Common myeloid progenitor, CD34-positive (primary cell): Measurements from ENCODE around the gene NFAM1.

ENCODE experiments used
- CTCF ChIA-PET: fragments of 350-600 bp; sonication (Branson Sonifier 250); formaldehyde crosslinking; loops from one replicate; lab custom pipeline; 2021; ENCODE audit warnings: antibody characterized with exemption; lab: Charles Lee
- POLR2A ChIA-PET: fragments of 350-600 bp; sonication (Branson Sonifier 250); formaldehyde crosslinking; loops from one replicate; lab custom pipeline; 2021; ENCODE audit warnings: antibody characterized with exemption; lab: Charles Lee
- DNase-seq, 3 donors: peaks; one replicate each; pipeline versions ENCODE4 v3.0.0 to v3.0.0-alpha.2; 2013
- H3K27ac ChIP-seq, 2 experiments: 1 replicate in 1 of 2; 2 replicates in 1 of 2; pipeline ENCODE4 v1.7.0; 2013; ENCODE audit warnings: inconsistent platforms in 2 of 2, low read length in 2 of 2, mild to moderate bottlenecking in 2 of 2, low read depth in 1 of 2, moderate library complexity in 1 of 2; ENCODE audit not compliant: severe bottlenecking in 2 of 2, insufficient read depth in 1 of 2, poor library complexity in 1 of 2
- H3K27me3 ChIP-seq, 5 experiments: replicated peaks in 2 of 5; 1 replicate in 3 of 5; 2 replicates in 2 of 5; pipeline versions ENCODE4 v1.6.1 to v1.7.0; 2013; ENCODE audit warnings: low read length in 4 of 5, mild to moderate bottlenecking in 2 of 5, moderate library complexity in 2 of 5, inconsistent platforms in 1 of 5; ENCODE audit not compliant: insufficient read depth in 5 of 5, control insufficient read depth in 4 of 5
- H3K36me3 ChIP-seq, 4 experiments: 1 replicate in 2 of 4; 2 replicates in 2 of 4; pipeline versions ENCODE4 v1.6.1 to v1.7.0; 2013; ENCODE audit warnings: low read length in 3 of 4, control low read depth in 1 of 4, mild to moderate bottlenecking in 1 of 4; ENCODE audit not compliant: control insufficient read depth in 4 of 4, insufficient read depth in 4 of 4
- H3K4me1 ChIP-seq, 4 experiments: 1 replicate in 3 of 4; 2 replicates in 1 of 4; pipeline versions ENCODE4 v1.6.1 to v1.7.1; 2013; ENCODE audit warnings: low read length in 3 of 4, mild to moderate bottlenecking in 3 of 4, control low read depth in 1 of 4, inconsistent platforms in 1 of 4, moderate library complexity in 1 of 4; ENCODE audit not compliant: control insufficient read depth in 4 of 4, insufficient read depth in 4 of 4; ENCODE audit errors: control extremely low read depth in 1 of 4
- H3K4me3 ChIP-seq, 7 experiments: 1 replicate in 4 of 7; 2 replicates in 3 of 7; pipeline versions ENCODE4 v1.5.1 to v1.7.0; 2013; ENCODE audit warnings: mild to moderate bottlenecking in 7 of 7, low read length in 6 of 7, moderate library complexity in 6 of 7, inconsistent platforms in 2 of 7, low read depth in 2 of 7, control low read depth in 1 of 7; ENCODE audit not compliant: insufficient read depth in 4 of 7, control insufficient read depth in 1 of 7; ENCODE audit errors: extremely low read depth in 1 of 7
- H3K9me3 ChIP-seq, 5 experiments: 1 replicate in 4 of 5; 2 replicates in 1 of 5; pipeline versions ENCODE4 v1.6.1 to v1.7.1; 2013; ENCODE audit warnings: low read length in 4 of 5, mild to moderate bottlenecking in 2 of 5, inconsistent platforms in 1 of 5, low read depth in 1 of 5, moderate library complexity in 1 of 5; ENCODE audit not compliant: control insufficient read depth in 4 of 5, insufficient read depth in 2 of 5; ENCODE audit errors: control extremely low read depth in 1 of 5
- WGBS: methylation state at CpG from one replicate; pipeline ENCODE4 v1.1.5; 2013; ENCODE audit not compliant: insufficient coverage; 5-methylcytosine and 5-hydroxymethylcytosine counted together

NFAM1 gene

DNA sequence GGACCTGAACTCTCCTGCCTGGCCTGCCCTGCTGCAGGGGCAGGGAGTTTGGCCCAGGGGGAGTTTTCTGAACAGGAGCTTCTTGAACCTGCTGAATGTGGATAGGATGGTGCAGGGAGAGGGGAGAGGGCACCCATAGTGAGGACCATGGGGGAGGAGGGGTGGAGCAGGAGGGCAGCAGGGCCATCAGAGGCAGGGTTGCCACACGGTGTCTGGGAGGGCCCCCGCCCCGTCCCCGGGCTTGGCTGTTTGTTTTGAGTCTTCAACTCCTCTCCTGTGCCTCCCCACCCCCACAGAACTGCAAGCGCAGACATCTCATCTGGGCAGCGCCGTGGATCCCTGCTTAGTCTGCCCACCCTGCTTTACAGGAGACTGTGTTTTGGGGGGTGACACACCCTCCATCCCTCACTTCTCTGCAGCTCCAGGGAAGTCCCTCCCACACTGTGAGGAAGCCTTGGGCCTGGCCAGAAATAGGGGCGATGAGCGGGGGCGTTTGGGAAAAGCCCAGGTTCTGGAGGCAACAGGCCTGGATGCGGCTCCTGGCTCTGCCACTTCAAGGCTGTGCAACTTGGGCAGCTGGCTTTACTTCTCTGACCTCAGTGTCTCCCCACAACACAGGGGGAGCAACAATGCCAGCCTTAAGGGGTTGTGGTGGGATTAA lies 14.4 kb downstream of the NFAM1 start:
- Histone ChIP-seq H3K4me1 (peaks cover 0 to 2% (median 0%) of the 10 kb centered on the region in 4 experiments), H3K27ac (no peak overlapping the region), H3K27me3 (no peaks in the 10 kb centered on the region), H3K9me3 (no peaks in the 10 kb centered on the region), H3K36me3 (no peaks in the 10 kb centered on the region), H3K4me3 (no peak overlapping the region)
- CTCF ChIA-PET: interaction anchor here (0.6 to 1.2 kb wide), 2 partner anchors 8 to 15 kb away, joined by 3 to 4 read pairs; partner anchors contain the start of gene NFAM1
- WGBS: 98% methylated on average over 8 of the region's 11 CpGs
- no peak for DNase-seq
- POLR2A ChIA-PET: no interaction called here

DNA sequence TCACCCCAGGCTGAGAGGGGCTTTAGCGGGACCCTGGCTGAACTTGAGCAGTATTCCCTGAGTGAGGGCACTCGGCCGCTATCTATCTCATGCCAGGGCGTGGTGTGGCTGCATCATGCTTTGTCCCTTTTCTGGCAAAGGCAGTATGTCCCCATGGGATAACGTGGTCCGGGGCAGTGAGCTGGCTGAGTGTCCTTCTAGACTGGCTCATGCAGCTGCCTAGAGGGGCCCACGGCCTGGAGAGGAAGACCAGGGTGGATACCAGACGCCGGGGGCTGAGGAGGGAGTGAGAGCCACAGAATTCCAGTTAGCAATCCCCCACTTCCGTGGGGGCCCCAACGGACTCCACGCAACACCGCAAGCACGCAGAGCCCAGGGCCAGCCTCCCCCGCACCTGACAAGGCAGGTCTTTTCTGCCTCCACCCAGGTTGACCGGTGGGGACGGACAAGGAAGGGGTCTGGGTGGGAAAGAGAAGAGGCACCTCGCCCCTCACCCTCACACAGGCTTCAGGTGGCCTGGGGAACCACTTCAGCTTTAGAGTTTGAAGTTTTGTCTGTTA lies 15.5 kb downstream of the NFAM1 start:
- ChIA-PET CTCF (interaction anchor here (1.2 kb wide), 1 partner anchor 16 kb away, joined by 4 read pairs; the partner anchor contains the start of gene NFAM1), POLR2A (no interaction called here)
- 96% methylated on average over 18 of the region's 18 CpGs for WGBS
- Histone ChIP-seq H3K9me3 (no peaks in the 10 kb centered on the region), H3K4me3 (no peak overlapping the region), H3K36me3 (no peaks in the 10 kb centered on the region), H3K27ac (no peak overlapping the region), H3K4me1 (peaks cover 0 to 2% (median 0%) of the 10 kb centered on the region in 4 experiments), H3K27me3 (no peaks in the 10 kb centered on the region)
- DNase-seq: no peak

DNA sequence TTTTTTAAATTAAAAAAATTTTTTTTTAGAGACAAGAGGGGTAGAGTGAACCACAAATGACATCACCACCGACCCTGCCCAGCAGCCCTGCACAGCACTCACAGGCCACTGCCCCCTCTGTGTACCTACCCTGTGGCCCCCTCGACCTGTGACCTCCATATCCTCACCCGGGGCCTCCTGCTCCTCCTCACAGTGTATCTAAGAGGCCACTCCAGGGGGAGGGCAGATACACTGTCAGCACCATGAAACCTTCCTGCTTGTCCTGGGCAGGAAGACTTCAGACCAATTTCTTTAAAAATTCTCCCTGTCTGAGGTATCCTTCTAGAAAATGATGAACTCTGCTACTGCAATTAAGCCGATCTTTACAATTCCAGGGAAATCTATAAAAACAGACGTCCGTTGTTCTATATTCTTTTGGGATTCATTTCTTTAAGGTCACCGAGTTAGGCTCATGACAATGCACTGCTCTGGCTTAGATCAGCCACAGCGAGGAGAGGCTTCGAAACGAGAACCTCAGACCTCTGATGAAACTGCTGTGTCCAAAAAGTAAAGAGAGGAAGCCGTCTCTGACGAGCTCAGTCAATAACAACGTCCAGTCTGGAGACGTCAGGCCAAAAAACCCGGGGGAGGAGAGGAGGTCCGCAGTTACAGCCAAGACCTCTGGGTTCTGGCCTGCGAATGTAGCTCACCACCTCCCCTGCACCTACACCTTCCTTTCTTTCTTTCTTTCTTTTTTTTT lies 17.5 kb downstream of the NFAM1 start:
- Histone ChIP-seq H3K9me3 (no peaks in the 10 kb centered on the region), H3K27me3 (no peaks in the 10 kb centered on the region), H3K4me1 (no peaks in the 10 kb centered on the region), H3K4me3 (no peak overlapping the region), H3K27ac (no peak overlapping the region), H3K36me3 (no peaks in the 10 kb centered on the region)
- CTCF ChIA-PET: no interaction called here
- WGBS: 98% methylated on average over 8 of the region's 17 CpGs
- POLR2A ChIA-PET: no interaction called here
- no peak for DNase-seq

DNA sequence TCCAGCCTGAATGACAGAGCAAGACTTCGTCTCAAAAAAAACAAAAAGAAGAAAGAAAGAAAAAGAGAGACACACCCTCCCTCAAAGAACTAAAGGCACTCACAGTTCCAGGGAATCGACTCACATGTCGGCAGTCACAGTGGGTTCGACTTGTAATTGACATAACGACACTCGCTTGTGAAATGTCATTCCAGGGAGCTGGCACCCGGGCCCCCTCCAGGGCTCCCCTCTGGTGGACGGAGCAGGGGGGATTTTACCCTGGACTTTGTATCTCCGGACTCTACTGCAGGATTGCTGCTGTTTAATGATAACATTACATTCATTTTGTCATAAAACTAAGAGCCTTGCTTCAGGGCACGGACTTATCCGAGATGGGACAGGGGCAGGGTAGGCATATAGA lies 18.2 kb downstream of the NFAM1 start:
- H3K27ac ChIP-seq: no peak overlapping the region
- no peaks in the 10 kb centered on the region for H3K27me3 ChIP-seq
- H3K4me1 ChIP-seq: no peaks in the 10 kb centered on the region
- no peak for DNase-seq
- CTCF ChIA-PET: no interaction called here
- 99% methylated on average over 7 of the region's 11 CpGs for WGBS
- no peak overlapping the region for H3K4me3 ChIP-seq
- POLR2A ChIA-PET: no interaction called here
- peaks cover 0 to 3% (median 0%) of the 10 kb centered on the region in 4 experiments for H3K36me3 ChIP-seq
- H3K9me3 ChIP-seq: no peaks in the 10 kb centered on the region

DNA sequence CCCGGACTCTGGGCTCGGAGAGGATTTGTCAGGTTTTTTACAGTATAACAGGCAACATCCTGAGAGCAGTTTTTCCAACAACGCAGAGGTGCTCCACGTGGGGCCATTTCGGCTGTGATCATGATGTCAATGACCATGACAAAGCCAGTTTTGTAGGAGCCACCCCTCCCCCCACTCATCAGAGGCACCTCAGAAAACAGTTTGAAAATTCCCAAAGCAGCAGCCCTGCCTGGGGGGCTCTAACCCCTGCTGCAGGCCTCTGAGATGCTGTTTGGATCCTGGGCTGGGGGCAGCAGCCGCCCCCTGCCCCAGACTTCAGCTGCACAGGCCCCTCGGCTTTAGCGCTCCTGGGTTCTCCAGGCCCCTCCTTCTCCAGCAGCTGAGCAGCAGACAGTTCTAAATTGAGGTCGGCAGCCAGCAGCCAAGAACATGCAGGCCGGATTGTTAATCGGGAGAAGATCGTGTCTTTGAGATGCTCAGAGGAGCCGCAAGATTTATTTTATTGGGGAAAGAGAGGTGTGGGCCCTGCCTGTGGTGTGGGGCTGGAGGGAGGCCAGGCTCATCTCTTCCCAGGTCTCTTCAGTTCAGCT lies 19.4 kb downstream of the NFAM1 start:
- DNase-seq: no peak
- Histone ChIP-seq H3K9me3 (no peaks in the 10 kb centered on the region), H3K4me3 (no peak overlapping the region), H3K27ac (no peak overlapping the region), H3K36me3 (peaks cover 0 to 5% (median 0%) of the 10 kb centered on the region in 4 experiments), H3K4me1 (no peaks in the 10 kb centered on the region), H3K27me3 (no peaks in the 10 kb centered on the region)
- CTCF ChIA-PET: no interaction called here
- 98% methylated on average over 13 of the region's 13 CpGs for WGBS
- POLR2A ChIA-PET: no interaction called here

DNA sequence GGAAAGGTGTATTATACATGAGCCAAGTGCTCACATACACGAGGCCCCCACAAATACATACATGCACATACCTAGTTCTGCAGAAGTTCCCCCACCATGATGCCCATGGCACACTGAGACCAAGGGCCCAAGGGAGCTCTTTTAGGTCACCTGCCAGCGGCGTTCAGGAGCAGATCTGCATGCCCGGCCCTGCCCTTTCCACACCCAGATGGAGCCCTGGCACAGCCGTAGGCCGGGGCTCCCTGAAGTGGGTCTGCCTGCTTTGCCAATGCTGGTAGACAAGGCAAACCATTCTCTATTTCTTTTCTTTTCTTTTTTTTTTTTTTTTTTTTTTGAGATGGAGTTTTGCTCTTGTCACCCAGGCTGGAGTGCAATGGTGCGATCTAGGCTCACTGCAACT lies 21.5 kb downstream of the NFAM1 start:
- Histone ChIP-seq H3K4me1 (no peaks in the 10 kb centered on the region), H3K9me3 (no peaks in the 10 kb centered on the region), H3K36me3 (peaks cover 0 to 5% (median 0%) of the 10 kb centered on the region in 4 experiments), H3K27ac (no peak overlapping the region), H3K27me3 (no peaks in the 10 kb centered on the region), H3K4me3 (no peak overlapping the region)
- 100% methylated on average over 5 of the region's 7 CpGs for WGBS
- ChIA-PET POLR2A (no interaction called here), CTCF (no interaction called here)
- no peak for DNase-seq
